Gastrocnemius medialis (tissue), 4 donors: Measurements from ENCODE around the gene LYRM2. TPM values are rescaled to one million over a fixed set of nuclear protein-coding genes. Genes with fewer than 3 reads are reported as not detected.

ENCODE experiments used
- ATAC-seq, 2 donors: fragments of 150-250 bp; one replicate each; pipeline ENCODE4 v1.9.1; 2016
- DNase-seq, 2 donors: peaks; one replicate each; pipeline ENCODE4 v3.0.0-alpha.2; 2019
- H3K27ac ChIP-seq, 4 donors: fragments of 200-600 bp; sonication (generic); 1 replicate in 1 of 4; 2 replicates in 3 of 4; pipeline ENCODE4 v1.5.1; 2016 to 2018; ENCODE audit warnings: mild to moderate bottlenecking in 2 of 4, moderate library complexity in 1 of 4
- H3K27me3 ChIP-seq, 3 donors: fragments of 200-600 bp; sonication (generic) in 2 of 3; 1 replicate in 1 of 3; 2 replicates in 2 of 3; pipeline versions ENCODE4 v1.5.1 to v1.6.0; 2016 to 2019; ENCODE audit warnings: mild to moderate bottlenecking in 1 of 3, moderate library complexity in 1 of 3
- H3K36me3 ChIP-seq, 2 donors: fragments of 200-600 bp; sonication (generic) in 1 of 2; one replicate each; pipeline ENCODE4 v1.5.1; 2017 to 2018
- H3K4me1 ChIP-seq, 2 donors: fragments of 200-600 bp; sonication (generic) in 1 of 2; one replicate each; pipeline ENCODE4 v1.5.1; 2016 to 2017; ENCODE audit warnings: mild to moderate bottlenecking in 2 of 2
- H3K4me3 ChIP-seq, 4 donors: fragments of 200-600 bp; sonication (generic) in 3 of 4; 1 replicate in 1 of 4; 2 replicates in 3 of 4; pipeline ENCODE4 v1.5.1; 2016 to 2019; ENCODE audit warnings: mild to moderate bottlenecking in 2 of 4
- H3K9me3 ChIP-seq, 3 donors: fragments of 200-600 bp; sonication (generic) in 2 of 3; 1 replicate in 1 of 3; 2 replicates in 2 of 3; pipeline ENCODE4 v1.5.1; 2016 to 2019
- POLR2A ChIP-seq, 2 donors: fragments of 450-650 bp; IDR thresholded peaks; one replicate each; pipeline ENCODE4 v1.6.1; 2017; ENCODE audit warnings: antibody characterized with exemption in 2 of 2, mild to moderate bottlenecking in 2 of 2, moderate library complexity in 2 of 2
- in situ Hi-C, 4 donors: fragments of 200-750 bp; cut with MboI; loops; one replicate each; pipeline versions ENCODE4 v1.15.0 to v1.8.0; 2017; ENCODE audit warnings: low sequenced_read_pairs in 4 of 4
- intact Hi-C: fragments of 100-400 bp; cut with DNase I; formaldehyde crosslinking; loops from one replicate; pipeline ENCODE4 v1.15.1; 2023; ENCODE audit warnings: low total_unique reads
- total RNA-seq, 4 donors: library from RNA; depleted of rRNA; stranded (reverse); fragments of >200 nt; gene quantifications; one replicate each; pipeline versions ENCODE4 v1.1.0 to v1.2.3, GENCODE V29; 2016
- TF ChIP-seq, protein P1 (sequence below), 5 experiments: fragments of 450-650 bp in 3 of 5; fragments of 200-600 bp in 2 of 5; sonication (generic) in 2 of 5; IDR thresholded peaks in 4 of 5; conservative IDR thresholded peaks in 1 of 5; 1 replicate in 4 of 5; 2 replicates in 1 of 5; pipeline ENCODE4 v1.5.1; 2016 to 2019; ENCODE audit warnings: antibody characterized with exemption in 5 of 5, mild to moderate bottlenecking in 3 of 5, moderate library complexity in 3 of 5

Gene LYRM2
- total RNA-seq, 4 donors from 2014 or later: 15.8 to 40.2 (median 23.3) TPM

DNA sequence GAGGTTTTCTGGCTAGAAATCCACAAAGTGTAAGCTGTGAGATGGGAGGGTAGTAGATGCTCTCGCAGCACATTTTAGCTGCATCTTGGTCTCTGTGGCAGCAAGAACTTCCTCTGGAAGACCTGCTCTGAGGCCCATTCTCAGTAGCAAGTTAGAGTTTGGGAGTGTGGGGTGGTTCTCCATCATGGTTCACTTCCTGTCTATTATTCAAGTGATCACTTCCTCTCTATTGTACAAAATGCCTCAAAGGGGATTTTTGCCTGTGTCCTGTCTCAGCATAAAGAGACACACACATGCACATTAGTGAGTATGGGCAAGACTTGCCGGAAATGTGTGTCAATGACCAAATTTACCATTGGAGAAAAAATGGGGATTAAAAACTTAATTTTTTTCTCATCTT is 42.5 kb downstream of the LYRM2 start:
- Histone ChIP-seq H3K4me3 (no peak overlapping the region), H3K36me3 (no peaks in the 10 kb centered on the region), H3K27me3 (no peaks in the 10 kb centered on the region), H3K4me1 (peaks cover 2 to 4% of the 10 kb centered on the region in 2 donors), H3K9me3 (no peaks in the 10 kb centered on the region), H3K27ac (no peak overlapping the region)
- in situ Hi-C loops (no loop called here), intact Hi-C loops (no loop called here)
- no peak for ATAC-seq
- no peak for DNase-seq
- no peak for TF ChIP-seq POLR2A (IDR thresholded peaks at IDR 0.05)
- TF ChIP-seq, protein P1, sequence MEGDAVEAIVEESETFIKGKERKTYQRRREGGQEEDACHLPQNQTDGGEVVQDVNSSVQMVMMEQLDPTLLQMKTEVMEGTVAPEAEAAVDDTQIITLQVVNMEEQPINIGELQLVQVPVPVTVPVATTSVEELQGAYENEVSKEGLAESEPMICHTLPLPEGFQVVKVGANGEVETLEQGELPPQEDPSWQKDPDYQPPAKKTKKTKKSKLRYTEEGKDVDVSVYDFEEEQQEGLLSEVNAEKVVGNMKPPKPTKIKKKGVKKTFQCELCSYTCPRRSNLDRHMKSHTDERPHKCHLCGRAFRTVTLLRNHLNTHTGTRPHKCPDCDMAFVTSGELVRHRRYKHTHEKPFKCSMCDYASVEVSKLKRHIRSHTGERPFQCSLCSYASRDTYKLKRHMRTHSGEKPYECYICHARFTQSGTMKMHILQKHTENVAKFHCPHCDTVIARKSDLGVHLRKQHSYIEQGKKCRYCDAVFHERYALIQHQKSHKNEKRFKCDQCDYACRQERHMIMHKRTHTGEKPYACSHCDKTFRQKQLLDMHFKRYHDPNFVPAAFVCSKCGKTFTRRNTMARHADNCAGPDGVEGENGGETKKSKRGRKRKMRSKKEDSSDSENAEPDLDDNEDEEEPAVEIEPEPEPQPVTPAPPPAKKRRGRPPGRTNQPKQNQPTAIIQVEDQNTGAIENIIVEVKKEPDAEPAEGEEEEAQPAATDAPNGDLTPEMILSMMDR (IDR thresholded peaks at IDR 0.05 in 4 of 5, conservative IDR thresholded peaks at IDR 0.05 in 1 of 5): no peak

DNA sequence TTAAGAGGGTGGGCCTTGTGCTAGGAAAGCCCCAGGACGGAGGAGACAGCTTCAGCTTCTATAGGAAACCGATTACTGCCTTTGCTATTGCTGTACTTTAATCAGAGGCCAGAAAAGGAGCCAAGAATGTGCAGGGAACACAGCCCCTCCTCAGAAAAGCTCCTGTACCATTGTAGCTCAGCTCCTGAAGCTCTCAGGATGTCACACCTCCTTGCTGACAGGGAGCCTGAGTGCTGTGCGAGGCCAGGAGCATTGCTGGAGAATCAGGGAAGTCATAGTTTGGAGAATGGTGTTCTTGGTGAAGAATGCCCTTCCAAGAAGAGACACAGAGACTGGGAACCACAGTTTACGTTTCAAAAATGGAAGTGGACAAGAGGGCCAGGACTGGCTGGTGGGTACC is 46.8 kb downstream of the LYRM2 start:
- ATAC-seq (no peak), DNase-seq (no peak)
- no peaks in the 10 kb centered on the region for H3K36me3 ChIP-seq
- H3K27ac ChIP-seq: no peak overlapping the region
- intact Hi-C loops (no loop called here), in situ Hi-C loops (no loop called here)
- H3K27me3 ChIP-seq: no peaks in the 10 kb centered on the region
- no peaks in the 10 kb centered on the region for H3K9me3 ChIP-seq
- peaks cover 0 to 3% of the 10 kb centered on the region in 2 donors for H3K4me1 ChIP-seq
- TF ChIP-seq, protein P1 (IDR thresholded peaks at IDR 0.05 in 4 of 5, conservative IDR thresholded peaks at IDR 0.05 in 1 of 5): no peak
- TF ChIP-seq POLR2A (IDR thresholded peaks at IDR 0.05): no peak
- H3K4me3 ChIP-seq: no peak overlapping the region

DNA sequence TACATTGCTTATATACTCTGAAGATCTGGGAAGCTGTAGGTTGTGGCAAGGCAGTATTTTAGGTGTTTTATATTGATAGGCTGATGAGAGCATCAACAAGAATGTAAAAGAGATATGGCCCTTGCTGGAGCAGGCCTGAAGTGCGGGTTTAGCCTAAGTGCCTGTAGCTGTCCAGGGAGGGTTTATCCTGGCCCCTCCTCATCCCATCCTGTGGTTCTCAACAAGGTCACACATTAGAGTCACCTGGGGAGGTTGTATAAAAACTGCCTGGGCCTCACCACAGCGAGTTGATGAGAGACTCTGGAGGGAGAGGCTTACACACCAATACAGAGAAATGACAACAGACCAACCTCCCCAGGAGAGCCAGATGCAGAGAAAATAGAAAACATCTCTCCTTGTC is 48.4 kb downstream of the LYRM2 start:
- Histone ChIP-seq H3K27ac (no peak overlapping the region), H3K27me3 (no peaks in the 10 kb centered on the region), H3K4me3 (no peak overlapping the region), H3K36me3 (no peaks in the 10 kb centered on the region), H3K9me3 (no peaks in the 10 kb centered on the region), H3K4me1 (no peaks in the 10 kb centered on the region)
- ATAC-seq: no peak
- no peak for TF ChIP-seq POLR2A (IDR thresholded peaks at IDR 0.05)
- TF ChIP-seq, protein P1 (IDR thresholded peaks at IDR 0.05 in 4 of 5, conservative IDR thresholded peaks at IDR 0.05 in 1 of 5): no peak
- in situ Hi-C loops (no loop called here), intact Hi-C loops (no loop called here)
- DNase-seq: no peak

DNA sequence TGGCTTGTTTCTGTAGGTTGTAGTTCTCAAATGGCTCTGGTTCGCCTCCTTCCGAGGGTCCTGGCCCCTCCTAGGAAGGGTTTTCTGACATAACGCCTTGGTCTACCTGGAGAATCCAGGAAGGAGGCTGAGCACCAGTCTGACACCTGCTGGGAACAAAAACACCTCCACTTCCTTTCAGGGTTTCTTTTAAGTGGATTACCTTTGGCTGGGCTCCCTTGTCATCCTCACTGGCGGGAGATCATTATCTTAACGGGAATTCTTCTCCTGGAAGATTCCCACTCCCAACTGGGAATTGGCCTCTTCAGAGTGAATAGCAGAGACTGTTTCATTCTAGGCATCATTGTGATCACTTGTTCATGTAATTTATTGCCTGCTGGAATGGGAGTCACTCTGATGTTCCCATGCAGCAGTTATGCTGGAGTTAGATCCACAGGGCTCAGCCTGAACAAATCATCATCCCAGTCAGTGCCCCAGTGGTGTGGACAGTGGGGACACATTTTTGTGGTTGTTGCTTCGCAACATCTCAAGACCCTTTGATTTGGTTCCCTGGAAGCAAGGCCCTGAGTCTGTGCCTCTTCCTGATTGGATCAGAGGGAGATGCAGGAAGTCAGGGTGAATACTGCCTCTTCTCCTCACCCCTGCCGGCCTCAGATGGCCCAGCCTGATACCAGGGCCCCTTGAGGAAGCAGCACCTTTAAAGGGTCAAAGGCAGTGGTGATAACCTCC is 49.1 kb downstream of the LYRM2 start:
- H3K4me3 ChIP-seq: no peak overlapping the region
- no peak overlapping the region for H3K27ac ChIP-seq
- DNase-seq (no peak), ATAC-seq (no peak)
- H3K9me3 ChIP-seq: no peaks in the 10 kb centered on the region
- in situ Hi-C loops: no loop called here
- no peak for TF ChIP-seq POLR2A (IDR thresholded peaks at IDR 0.05)
- TF ChIP-seq, protein P1 (IDR thresholded peaks at IDR 0.05 in 4 of 5, conservative IDR thresholded peaks at IDR 0.05 in 1 of 5): no peak
- no peaks in the 10 kb centered on the region for H3K4me1 ChIP-seq
- H3K36me3 ChIP-seq: no peaks in the 10 kb centered on the region
- intact Hi-C loops: no loop called here
- no peaks in the 10 kb centered on the region for H3K27me3 ChIP-seq

DNA sequence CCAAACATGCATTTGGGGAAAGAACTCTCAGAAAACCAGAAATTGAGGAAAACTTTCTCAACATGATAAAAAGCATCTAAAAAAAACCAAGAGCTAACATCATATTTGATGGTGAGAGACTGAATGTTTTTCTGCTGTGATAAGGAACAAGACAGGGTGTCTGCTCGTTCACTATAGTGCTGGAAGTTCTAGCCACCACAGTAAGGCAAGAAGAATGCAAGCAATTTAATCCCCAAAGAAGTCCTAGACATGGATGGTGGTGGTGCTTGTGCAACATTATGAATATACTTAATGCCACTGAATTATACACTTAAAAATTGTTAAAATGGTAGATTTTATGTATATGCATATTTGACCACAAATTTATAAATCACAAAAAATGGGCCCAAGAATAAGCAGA is 53.4 kb downstream of the LYRM2 start:
- no peaks in the 10 kb centered on the region for H3K27me3 ChIP-seq
- no peaks in the 10 kb centered on the region for H3K4me1 ChIP-seq
- TF ChIP-seq, protein P1 (IDR thresholded peaks at IDR 0.05 in 4 of 5, conservative IDR thresholded peaks at IDR 0.05 in 1 of 5): no peak
- no peak for TF ChIP-seq POLR2A (IDR thresholded peaks at IDR 0.05)
- intact Hi-C loops: no loop called here
- no peak overlapping the region for H3K27ac ChIP-seq
- H3K4me3 ChIP-seq: no peak overlapping the region
- in situ Hi-C loops: no loop called here
- no peaks in the 10 kb centered on the region for H3K36me3 ChIP-seq
- ATAC-seq (no peak), DNase-seq (no peak)
- no peaks in the 10 kb centered on the region for H3K9me3 ChIP-seq
